Renal cortical epithelial cell (primary cell): ENCODE measurements around the gene TSHZ1. TPM values are rescaled to one million over a fixed set of nuclear protein-coding genes. Genes with fewer than 3 reads are reported as not detected.

Experiments
- DNase-seq: peaks from one replicate; pipeline ENCODE4 v3.0.0-alpha.2; 2011; ENCODE audit warnings: low read depth
- total RNA-seq: library from RNA; depleted of rRNA; stranded (reverse); fragments of >200 nt; gene quantifications from 2 replicates; pipeline ENCODE4 v1.2.3, GENCODE V29; 2014

Gene TSHZ1
- total RNA-seq, 1 donor from 2014 or later = 8.5 TPM

GRCh38 chr18:75222407-75222806 is 11.8 kb downstream of the TSHZ1 start:
- DNase-seq = no peak

DNA sequence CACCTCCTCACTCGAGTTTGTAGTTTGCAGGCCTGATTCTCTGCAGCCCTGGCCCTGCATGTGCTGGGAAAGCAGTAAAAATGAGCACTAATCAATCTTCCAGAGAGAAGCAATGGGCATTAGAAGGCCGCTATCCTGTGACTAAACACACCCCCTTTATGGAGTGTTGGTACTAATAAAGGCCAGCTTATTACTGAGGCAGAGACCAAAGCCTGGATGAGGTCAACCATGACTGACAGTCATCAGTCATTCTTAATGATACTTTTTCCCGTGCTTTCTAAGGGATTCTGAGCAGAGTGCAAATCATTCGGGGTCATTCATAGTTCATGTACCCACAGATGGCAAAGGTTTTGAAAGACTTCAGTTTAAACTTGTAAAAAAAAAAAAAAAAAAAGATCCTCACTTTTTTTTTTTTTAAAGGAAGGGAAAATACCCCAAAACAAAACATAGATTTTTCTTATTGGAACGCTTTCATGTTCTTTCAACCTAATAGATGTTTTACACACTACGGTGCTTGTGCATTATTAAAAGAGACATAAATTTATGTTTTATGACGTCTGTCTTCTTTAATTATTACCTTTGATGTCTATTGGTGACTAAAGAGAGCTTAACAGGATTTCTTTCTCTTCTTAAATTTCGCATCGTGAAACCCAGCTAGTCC is 13.2 kb downstream of the TSHZ1 start:
- peak; percentile 97 for DNase-seq

DNA sequence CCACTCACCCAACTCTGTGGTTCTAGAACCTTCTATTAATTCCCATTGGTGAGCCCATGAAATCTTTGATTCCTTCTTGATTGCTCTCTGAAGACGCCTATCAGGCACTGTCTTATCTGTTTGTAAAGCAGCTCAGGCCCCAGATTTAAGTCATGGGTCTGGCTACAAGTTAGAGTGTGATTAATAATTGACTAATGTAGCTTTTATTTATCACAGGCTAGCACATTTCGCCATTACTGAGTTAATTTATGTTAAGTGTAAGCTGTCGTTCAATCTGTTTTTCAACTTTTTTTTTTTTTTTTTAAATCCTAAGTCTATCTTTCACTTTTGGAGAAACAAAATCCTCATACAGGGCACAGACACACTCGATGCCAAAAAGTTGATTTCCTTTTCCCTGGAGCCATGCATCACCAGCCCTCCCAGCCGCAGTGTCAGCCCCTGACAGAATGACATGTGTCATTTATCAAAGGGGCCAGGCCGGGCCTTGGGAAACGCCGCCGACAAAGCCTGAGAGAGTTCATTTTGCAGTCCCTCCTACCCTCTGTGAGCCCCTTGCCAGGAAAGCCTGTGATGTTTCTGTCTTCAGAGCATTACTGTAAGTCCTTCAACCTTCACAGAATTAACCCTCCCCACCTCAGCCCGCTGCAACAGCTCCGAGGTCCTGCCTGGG is 15.8 kb downstream of the TSHZ1 start:
- peak; percentile 90 for DNase-seq

DNA sequence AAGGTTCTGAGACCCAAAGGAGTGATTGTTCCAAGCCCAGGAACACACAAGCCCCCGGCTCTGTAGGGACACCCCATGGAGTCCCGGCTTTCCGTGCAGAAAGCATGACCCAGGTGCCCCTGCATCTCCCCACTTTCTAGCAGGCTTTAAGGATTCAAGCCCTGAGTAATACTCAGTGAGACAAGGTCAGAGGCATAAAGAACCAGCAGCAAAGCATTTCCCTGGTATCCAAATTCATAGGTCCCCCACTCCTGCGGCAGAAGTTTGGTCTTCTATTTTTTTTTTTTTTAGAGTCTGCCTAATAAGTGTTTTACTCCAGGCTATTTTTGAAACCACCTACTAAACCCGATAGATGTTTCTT is 16.3 kb downstream of the TSHZ1 start:
- no peak for DNase-seq

DNA sequence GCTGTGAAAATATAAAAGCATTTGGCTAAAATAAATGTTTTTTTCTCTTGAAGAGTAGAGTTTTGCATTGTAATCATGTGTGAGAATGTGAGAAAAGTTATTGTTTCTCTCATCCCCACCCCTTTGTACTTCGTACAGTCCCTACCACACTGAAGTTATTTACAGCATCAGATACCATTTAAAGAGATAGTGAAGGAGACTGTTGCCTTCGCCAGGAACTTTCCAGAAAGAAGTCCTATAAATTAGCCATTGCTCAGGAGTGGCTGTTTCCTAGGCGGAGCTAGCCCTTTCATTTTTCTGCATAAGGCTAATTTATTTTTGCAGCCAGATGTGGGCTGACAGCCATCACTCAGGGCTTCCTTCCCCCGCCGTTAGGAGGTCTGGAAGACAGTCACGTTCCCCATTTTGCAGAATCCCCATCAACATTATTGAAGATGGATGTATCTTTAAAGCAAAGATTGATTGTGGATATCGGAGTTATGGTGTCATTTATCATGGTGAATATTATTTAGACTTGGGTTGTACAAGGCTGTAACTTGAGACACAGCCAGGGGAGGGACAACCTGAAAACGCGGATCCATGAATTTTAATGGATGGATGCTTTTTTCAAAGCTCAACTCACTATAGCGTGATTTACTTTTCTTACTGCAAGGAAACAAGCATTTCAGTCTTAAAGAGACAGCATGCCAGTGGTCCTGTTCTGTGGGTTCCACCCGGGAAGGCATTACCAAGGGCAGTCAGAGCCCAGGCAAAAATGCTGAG is 17.1 kb downstream of the TSHZ1 start:
- no peak for DNase-seq

- no peak for DNase-seq
These were observed 18.4 kb downstream of the TSHZ1 start for GRCh38 chr18:75228967-75229366.

- no peak for DNase-seq
These were observed 18.8 kb downstream of the TSHZ1 start for GRCh38 chr18:75229437-75229836.

DNA sequence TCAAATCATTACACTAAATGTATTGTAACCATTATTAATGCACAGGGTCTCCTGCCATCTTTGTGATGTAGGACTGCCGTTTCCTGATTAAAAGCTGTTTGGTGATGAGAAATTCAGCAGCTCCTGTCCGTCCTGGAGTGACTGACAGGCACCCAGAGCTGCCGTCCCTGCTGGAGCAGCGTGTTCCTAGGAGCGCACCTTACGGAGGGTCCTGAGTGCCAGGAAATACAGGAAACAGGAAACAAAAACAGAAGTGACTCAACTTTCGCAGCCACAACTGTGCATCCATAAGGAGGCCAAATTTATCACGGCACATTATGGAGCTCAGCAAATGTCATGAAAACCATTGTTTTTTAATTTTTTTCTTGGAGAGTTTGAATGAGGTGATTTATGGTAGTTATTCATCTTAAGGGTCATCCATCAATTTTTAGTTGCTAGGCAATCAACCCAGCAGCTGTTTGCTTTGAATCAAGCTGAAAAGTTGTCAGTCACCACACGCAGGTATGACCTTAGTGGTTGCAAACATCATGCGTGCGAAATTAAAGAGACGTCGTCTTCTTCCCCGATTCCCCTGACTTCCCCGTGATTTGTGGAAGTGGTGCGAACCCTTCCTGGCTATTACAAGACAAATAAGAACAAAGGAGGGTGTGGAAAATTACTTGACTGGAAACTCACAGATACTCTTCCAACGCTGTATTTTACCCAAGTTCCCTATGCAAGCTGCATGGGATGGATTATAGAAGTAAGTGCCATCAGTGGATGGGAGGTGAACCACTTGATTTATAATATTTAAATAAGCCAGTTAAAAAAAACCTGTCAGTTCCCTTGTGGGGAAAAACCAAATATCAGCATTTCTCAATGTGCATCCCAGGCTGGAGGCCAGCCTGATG is 19.8 kb downstream of the TSHZ1 start:
- no peak for DNase-seq

DNA sequence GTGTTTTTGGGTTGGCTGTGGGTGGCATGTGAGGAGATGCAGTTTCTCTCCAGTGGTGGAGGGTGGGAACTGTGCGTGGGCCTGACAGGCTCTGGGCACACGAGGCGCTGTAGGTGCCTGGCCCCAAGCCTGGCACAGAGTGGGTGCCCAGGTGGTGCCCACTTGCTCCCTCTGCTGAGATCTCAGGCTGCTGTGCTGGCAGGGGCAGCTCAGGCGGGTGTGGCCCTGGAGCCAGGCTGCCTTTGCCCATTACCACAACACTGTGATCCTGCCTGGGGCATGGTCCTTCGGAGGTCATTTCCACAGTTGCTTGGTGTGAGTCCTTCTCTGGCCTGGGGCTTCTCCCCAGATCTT is 20.4 kb downstream of the TSHZ1 start:
- no peak for DNase-seq

GRCh38 chr18:75234901-75235300 is 24.3 kb downstream of the TSHZ1 start:
- DNase-seq = no peak

- no peak for DNase-seq
These were observed 25.3 kb downstream of the TSHZ1 start for GRCh38 chr18:75235896-75236295.

- DNase-seq = no peak
These were observed 27.5 kb downstream of the TSHZ1 start for GRCh38 chr18:75238100-75238499.

- DNase-seq = no peak
These were observed 28.2 kb downstream of the TSHZ1 start for GRCh38 chr18:75238786-75239185.

GRCh38 chr18:75240433-75240832 is 29.8 kb downstream of the TSHZ1 start:
- no peak for DNase-seq

- DNase-seq = no peak
These were observed 31.1 kb downstream of the TSHZ1 start for GRCh38 chr18:75241705-75242104.

- DNase-seq = peak; percentile 36
These were observed 34.0 kb downstream of the TSHZ1 start for GRCh38 chr18:75244351-75245313.

GRCh38 chr18:75246721-75247610 is 36.4 kb downstream of the TSHZ1 start:
- no peak for DNase-seq

- DNase-seq = peak; percentile 51
These were observed 37.2 kb downstream of the TSHZ1 start for GRCh38 chr18:75247611-75248421.
